GM12874 (cell line): ENCODE data around the gene PRPF6.

Experiments
- CTCF ChIP-seq: IDR thresholded peaks from 2 replicates; pipeline ENCODE4 v1.5.1; 2011; ENCODE audit warnings: low read depth, mild to moderate bottlenecking, control low read depth, low read length, moderate library complexity; ENCODE audit not compliant: insufficient read depth

The PRPF6 gene

DNA sequence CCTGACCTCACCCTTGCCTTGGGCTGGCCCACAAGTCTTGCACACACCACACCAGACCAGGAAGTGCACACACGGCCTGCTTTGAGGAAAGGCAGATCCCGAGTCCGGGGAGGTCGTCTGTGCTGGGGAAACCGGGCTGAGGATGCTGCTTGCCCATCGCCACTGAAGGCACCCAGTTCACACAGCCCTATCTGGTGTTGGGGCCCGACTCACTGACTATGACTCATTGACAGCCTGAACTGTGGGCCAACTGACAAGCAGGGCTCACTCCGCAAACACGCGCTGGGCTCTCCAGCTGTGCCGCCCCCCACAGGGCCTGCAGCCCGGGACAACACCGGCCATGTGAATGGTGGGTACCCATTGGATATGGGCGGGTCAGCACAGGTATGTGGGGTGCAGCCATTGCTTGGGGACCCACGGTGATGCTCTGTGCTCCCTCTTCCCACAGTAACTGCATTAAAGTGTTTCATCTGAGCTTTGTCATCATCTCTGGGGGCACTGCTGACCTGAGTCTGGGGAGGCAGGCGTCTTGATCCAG lies 3.1 kb upstream of the PRPF6 start:
- TF ChIP-seq CTCF, result no peak

GRCh38 chr20:63978319-63979228 lies 2.4 kb upstream of the PRPF6 start:
- TF ChIP-seq CTCF, result no peak

DNA sequence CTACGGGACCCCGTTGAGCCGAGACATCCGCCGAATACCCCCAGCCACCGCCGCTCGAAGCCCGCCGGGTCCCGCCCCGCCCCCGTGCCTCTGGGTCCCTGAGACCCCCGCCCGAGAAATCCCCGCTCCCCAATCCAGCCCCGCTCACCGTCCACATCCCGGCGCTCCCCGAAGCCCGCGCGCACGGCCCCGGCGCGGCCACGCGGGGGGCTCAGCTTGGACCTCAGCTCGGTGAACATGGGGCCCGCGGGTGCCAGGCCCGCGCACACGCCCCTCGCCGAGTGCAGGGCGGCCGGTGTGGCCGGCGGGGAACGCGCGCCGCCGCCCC lies 1.7 kb upstream of the PRPF6 start:
- no peak for TF ChIP-seq CTCF

- peak; percentile 29; the same call in 1 of the 2 replicates for TF ChIP-seq CTCF
Measured at GRCh38 chr20:63979557-63980316, 1.2 kb upstream of the PRPF6 start, which contains the start of gene SAMD10. Gene SAMD10, minus strand, starts transcription at chr20:63979642. Its CDS starts 175 bp downstream, at chr20:63979467.

GRCh38 chr20:63980317-63980805 lies 571 bp upstream of the PRPF6 start:
- no peak for TF ChIP-seq CTCF

GRCh38 chr20:63982937-63983336 lies 2.0 kb downstream of the PRPF6 start:
- no peak for TF ChIP-seq CTCF

GRCh38 chr20:64000906-64001305 lies 20.0 kb downstream of the PRPF6 start:
- TF ChIP-seq CTCF, result no peak
